Keratinocyte (primary cell): Measurements from ENCODE around the gene RFC4. TPM values are rescaled to one million over a fixed set of nuclear protein-coding genes. Genes with fewer than 3 reads are reported as not detected.

ENCODE experiments used
- DNase-seq: peaks from one replicate; pipeline ENCODE4 v3.0.0-alpha.2; 2011; ENCODE audit warnings: low read depth, missing footprints, low spot score
- FAIRE-seq: peaks from 2 replicates; lab custom pipeline; 2011; peaks lifted over from hg19 to GRCh38; lab: Jason Lieb, UNC
- H2AFZ ChIP-seq: 2 replicates; pipeline ENCODE4 v1.6.0; 2012; ENCODE audit warnings: low read length, control low read depth, inconsistent platforms; ENCODE audit not compliant: control insufficient read depth
- H3K27ac ChIP-seq: 2 replicates; pipeline ENCODE4 v1.5.1; 2011; ENCODE audit warnings: low read length; ENCODE audit not compliant: control insufficient read depth, insufficient read depth
- H3K27me3 ChIP-seq: 3 replicates; pipeline ENCODE4 v1.6.0; 2011; ENCODE audit warnings: low read length; ENCODE audit not compliant: control insufficient read depth, insufficient read depth; ENCODE audit errors: extremely low read depth
- H3K36me3 ChIP-seq, 2 experiments: 2 replicates in 1 of 2; 3 replicates in 1 of 2; pipeline ENCODE4 v1.5.1; 2011; ENCODE audit warnings: low read length in 2 of 2, mild to moderate bottlenecking in 1 of 2; ENCODE audit not compliant: control insufficient read depth in 2 of 2, insufficient read depth in 2 of 2; ENCODE audit errors: extremely low read depth in 1 of 2
- H3K4me1 ChIP-seq: 3 replicates; pipeline ENCODE4 v1.5.1; 2011; ENCODE audit warnings: low read length; ENCODE audit not compliant: control insufficient read depth, insufficient read depth; ENCODE audit errors: extremely low read depth
- H3K4me2 ChIP-seq: 3 replicates; pipeline ENCODE4 v1.6.0; 2011; ENCODE audit warnings: low read depth, low read length; ENCODE audit not compliant: control insufficient read depth, insufficient read depth; ENCODE audit errors: extremely low read depth
- H3K4me3 ChIP-seq, 3 experiments: fragments of 200-600 bp in 1 of 3; sonication (generic) in 1 of 3; 2 replicates in 2 of 3; 3 replicates in 1 of 3; pipeline ENCODE4 v1.5.1; 2011 to 2016; ENCODE audit warnings: low read length in 3 of 3, mild to moderate bottlenecking in 3 of 3, control low read depth in 2 of 3, inconsistent platforms in 1 of 3, low read depth in 1 of 3, mixed read lengths in 1 of 3, mixed run types in 1 of 3, moderate library complexity in 1 of 3; ENCODE audit not compliant: control insufficient read depth in 2 of 3, insufficient read depth in 2 of 3; ENCODE audit errors: extremely low read depth in 1 of 3
- H3K79me2 ChIP-seq: 2 replicates; pipeline ENCODE4 v1.6.0; 2012; ENCODE audit warnings: low read length; ENCODE audit not compliant: control insufficient read depth, insufficient read depth
- H3K9ac ChIP-seq: 3 replicates; pipeline ENCODE4 v1.6.0; 2011; ENCODE audit warnings: low read length; ENCODE audit not compliant: control insufficient read depth, insufficient read depth; ENCODE audit errors: extremely low read depth
- H3K9me1 ChIP-seq: 3 replicates; pipeline ENCODE4 v1.6.0; 2011; ENCODE audit warnings: low read length; ENCODE audit not compliant: control insufficient read depth, insufficient read depth; ENCODE audit errors: extremely low read depth
- H3K9me3 ChIP-seq: 2 replicates; pipeline ENCODE4 v1.5.1; 2012; ENCODE audit warnings: low read depth, low read length; ENCODE audit not compliant: control insufficient read depth
- H4K20me1 ChIP-seq: 3 replicates; pipeline ENCODE4 v1.6.0; 2011; ENCODE audit warnings: low read length; ENCODE audit not compliant: control insufficient read depth, insufficient read depth; ENCODE audit errors: extremely low read depth
- EZH2 ChIP-seq: IDR thresholded peaks from one replicate; pipeline ENCODE4 v1.6.1; 2012; ENCODE audit warnings: inconsistent platforms, mild to moderate bottlenecking, low read length, moderate library complexity
- dilution Hi-C: fragments of 300-500 bp; cut with MboI; formaldehyde crosslinking; loops from one replicate; pipeline ENCODE4 v1.7.0; 2020; ENCODE audit warnings: low sequenced_read_pairs; ENCODE audit not compliant: extremely low pct_ligation_motif_present
- polyA plus RNA-seq, 5 experiments: library from polyadenylated mRNA; depleted of rRNA in 3 of 5; stranded (reverse) in 3 of 5; stranded (forward) in 1 of 5; unstranded in 1 of 5; fragments of >200 nt; gene quantifications; 1 replicate in 1 of 5; 2 replicates in 3 of 5; 3 replicates in 1 of 5; pipeline versions ENCODE4 v1.2.1 to v1.2.3, GENCODE V29; 2011 to 2012; ENCODE audit warnings: missing spikeins in 2 of 5, low read depth in 1 of 5, low replicate concordance in 1 of 5
- TF ChIP-seq, protein P1 (sequence below), 3 experiments: IDR thresholded peaks in 1 of 3; conservative IDR thresholded peaks in 1 of 3; optimal IDR thresholded peaks in 1 of 3; 2 replicates in 2 of 3; 3 replicates in 1 of 3; pipeline versions ENCODE3 to v1.5.1; 2011; ENCODE audit warnings: low read length in 3 of 3, mild to moderate bottlenecking in 3 of 3, moderate library complexity in 2 of 3, control low read depth in 1 of 3, inconsistent platforms in 1 of 3; ENCODE audit not compliant: insufficient read depth in 2 of 3; ENCODE audit errors: extremely low read depth in 1 of 3

RFC4 gene
- polyA plus RNA-seq, 1 donor (not counting 4 experiments of a cell fraction or from before 2014, with no cell fraction given) = 22.8 TPM

DNA sequence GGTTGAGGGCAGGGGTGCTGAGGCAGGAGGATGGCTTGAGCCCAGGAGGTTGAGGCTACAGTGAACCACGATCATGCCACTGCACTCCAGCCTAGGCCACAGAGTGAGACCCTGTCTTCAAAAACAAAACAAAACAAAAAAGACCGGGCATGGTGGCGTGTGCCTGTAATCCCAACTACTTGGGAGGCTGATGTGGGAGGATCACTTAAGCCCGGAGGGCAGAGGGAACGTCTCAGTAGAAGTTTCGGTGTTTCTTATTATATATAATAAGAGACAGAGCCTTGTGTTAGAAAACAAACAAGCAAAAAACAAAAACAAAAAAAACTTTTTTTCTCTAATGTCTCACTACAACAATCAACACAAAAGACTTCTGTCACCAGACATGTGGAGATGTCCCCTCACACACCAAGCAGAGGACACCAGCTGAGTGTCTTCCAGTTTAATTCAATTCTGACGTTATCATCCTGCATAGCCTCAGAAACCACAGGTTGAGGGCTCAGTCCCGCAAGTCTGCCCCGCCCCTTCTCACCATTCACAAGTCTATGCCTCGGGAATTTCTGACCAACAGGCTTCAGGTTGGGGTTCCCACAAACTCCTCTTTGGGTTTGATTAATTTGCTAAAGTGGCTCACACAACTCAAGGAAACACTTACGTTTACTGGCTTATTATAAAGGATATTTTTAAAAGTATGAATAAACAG is 46.9 kb downstream of the RFC4 start:
- TF ChIP-seq, protein P1, sequence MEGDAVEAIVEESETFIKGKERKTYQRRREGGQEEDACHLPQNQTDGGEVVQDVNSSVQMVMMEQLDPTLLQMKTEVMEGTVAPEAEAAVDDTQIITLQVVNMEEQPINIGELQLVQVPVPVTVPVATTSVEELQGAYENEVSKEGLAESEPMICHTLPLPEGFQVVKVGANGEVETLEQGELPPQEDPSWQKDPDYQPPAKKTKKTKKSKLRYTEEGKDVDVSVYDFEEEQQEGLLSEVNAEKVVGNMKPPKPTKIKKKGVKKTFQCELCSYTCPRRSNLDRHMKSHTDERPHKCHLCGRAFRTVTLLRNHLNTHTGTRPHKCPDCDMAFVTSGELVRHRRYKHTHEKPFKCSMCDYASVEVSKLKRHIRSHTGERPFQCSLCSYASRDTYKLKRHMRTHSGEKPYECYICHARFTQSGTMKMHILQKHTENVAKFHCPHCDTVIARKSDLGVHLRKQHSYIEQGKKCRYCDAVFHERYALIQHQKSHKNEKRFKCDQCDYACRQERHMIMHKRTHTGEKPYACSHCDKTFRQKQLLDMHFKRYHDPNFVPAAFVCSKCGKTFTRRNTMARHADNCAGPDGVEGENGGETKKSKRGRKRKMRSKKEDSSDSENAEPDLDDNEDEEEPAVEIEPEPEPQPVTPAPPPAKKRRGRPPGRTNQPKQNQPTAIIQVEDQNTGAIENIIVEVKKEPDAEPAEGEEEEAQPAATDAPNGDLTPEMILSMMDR (optimal IDR thresholded peaks at IDR 0.05 in 1 of 3, IDR thresholded peaks at IDR 0.05 in 1 of 3, conservative IDR thresholded peaks at IDR 0.05 in 1 of 3; ENCODE audit: extremely low read depth in 1 of 3, insufficient read depth in 2 of 3, low read length in 3 of 3) = no peak
- TF ChIP-seq EZH2 = no peak
- H3K9ac ChIP-seq = no peak overlapping the region
- H3K79me2 ChIP-seq = no peaks in the 10 kb centered on the region
- H3K4me1 ChIP-seq = peaks cover 33% of the 10 kb centered on the region
- H3K4me2 ChIP-seq = no peak overlapping the region
- no peaks in the 10 kb centered on the region for H3K9me1 ChIP-seq
- H2AFZ ChIP-seq = no peak overlapping the region
- dilution Hi-C loops = no loop called here
- H4K20me1 ChIP-seq = no peaks in the 10 kb centered on the region
- no peaks in the 10 kb centered on the region for H3K9me3 ChIP-seq
- DNase-seq (no peak), FAIRE-seq (no peak)
- H3K36me3 ChIP-seq = no peaks in the 10 kb centered on the region
- H3K27ac ChIP-seq = no peak overlapping the region
- H3K27me3 ChIP-seq = no peaks in the 10 kb centered on the region
- H3K4me3 ChIP-seq = no peak overlapping the region

DNA sequence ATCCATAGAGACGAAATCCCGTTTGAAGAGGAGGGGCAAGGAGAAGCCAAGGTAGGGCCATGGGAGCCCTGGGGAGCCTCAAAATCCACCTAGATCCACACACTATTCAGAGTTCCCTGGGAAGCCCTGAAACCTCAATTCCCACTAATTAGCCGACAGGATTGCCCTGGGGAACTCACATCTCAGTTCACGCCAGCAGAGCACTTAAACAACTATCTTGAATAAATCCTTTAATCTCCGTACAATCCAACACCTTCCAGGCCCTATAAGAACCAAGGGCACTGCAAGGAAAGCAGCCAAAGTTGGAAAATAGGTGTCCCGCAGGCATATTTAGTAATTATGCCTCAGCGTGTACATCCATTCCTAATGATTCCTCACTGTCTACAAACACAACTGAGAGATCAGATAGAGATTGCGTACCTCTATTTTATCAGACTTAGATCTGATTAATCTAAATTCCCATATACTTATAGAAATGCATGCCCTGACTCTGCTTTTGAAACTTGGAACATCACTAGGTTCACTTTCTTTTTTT is 48.5 kb downstream of the RFC4 start:
- Histone ChIP-seq H3K79me2 (no peaks in the 10 kb centered on the region), H3K4me1 (peaks cover 46% of the 10 kb centered on the region), H3K9me1 (no peaks in the 10 kb centered on the region), H3K9ac (peak overlapping the region; percentile 85), H2AFZ (peak overlapping the region; percentile 35), H3K36me3 (no peaks in the 10 kb centered on the region), H3K27ac (peak overlapping the region; percentile 94), H4K20me1 (no peaks in the 10 kb centered on the region), H3K4me3 (peak overlapping the region; percentile 11 to 72 (median 68)), H3K27me3 (no peaks in the 10 kb centered on the region), H3K4me2 (peak overlapping the region; percentile 86), H3K9me3 (no peaks in the 10 kb centered on the region)
- DNase-seq (no peak), FAIRE-seq (peak; percentile 48)
- dilution Hi-C loops = no loop called here
- TF ChIP-seq, protein P1 (optimal IDR thresholded peaks at IDR 0.05 in 1 of 3, IDR thresholded peaks at IDR 0.05 in 1 of 3, conservative IDR thresholded peaks at IDR 0.05 in 1 of 3; ENCODE audit: extremely low read depth in 1 of 3, insufficient read depth in 2 of 3, low read length in 3 of 3) = no peak
- TF ChIP-seq EZH2 = no peak
